CD4-positive, alpha-beta T cell treated with Interferon gamma for 1 hour (primary cell): Measurements from ENCODE around the gene SRA1.

Experiments used
- DNase-seq: peaks from one replicate; pipeline ENCODE4 v3.0.0-alpha.2; 2020

SRA1 gene

GRCh38 chr5:140549237-140550144 lies 7.8 kb downstream of the SRA1 start:
- peak; percentile 38 for DNase-seq

- DNase-seq, result no peak
Measured at GRCh38 chr5:140548791-140549190, 8.5 kb downstream of the SRA1 start.

GRCh38 chr5:140548300-140548688 lies 9.0 kb downstream of the SRA1 start:
- DNase-seq, result no peak

GRCh38 chr5:140547508-140548299 lies 9.6 kb downstream of the SRA1 start, which contains the start of gene EIF4EBP3:
TSS of gene EIF4EBP3 (plus strand) at chr5:140547662. CDS start at chr5:140547738, 76 bp downstream.
- DNase-seq, result peak; percentile 90

GRCh38 chr5:140546851-140547507 lies 10.3 kb downstream of the SRA1 start:
- peak; percentile 41 for DNase-seq

DNA sequence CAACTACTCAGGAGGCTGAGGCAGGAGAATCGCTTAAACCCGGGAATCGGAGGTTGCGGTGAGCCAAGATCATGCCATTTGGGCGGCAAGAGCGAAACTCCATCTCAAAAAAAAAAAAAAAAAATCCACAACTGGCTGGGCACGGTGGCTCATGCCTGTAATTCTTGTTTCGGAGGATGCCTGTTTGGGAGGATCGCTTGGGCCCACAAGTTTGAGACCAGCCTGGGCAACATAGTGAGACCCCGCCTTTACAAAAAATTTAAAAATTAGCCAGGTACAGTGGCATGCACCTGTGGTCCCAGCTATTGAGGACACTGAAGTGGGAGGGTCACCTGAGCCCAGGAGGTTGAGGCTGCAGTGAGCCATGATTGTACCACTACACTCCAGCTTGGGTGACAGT lies 11.7 kb downstream of the SRA1 start:
- DNase-seq, result no peak

GRCh38 chr5:140544986-140545385 lies 12.3 kb downstream of the SRA1 start:
- DNase-seq, result no peak

GRCh38 chr5:140542972-140543371 lies 14.3 kb downstream of the SRA1 start:
- no peak for DNase-seq

DNA sequence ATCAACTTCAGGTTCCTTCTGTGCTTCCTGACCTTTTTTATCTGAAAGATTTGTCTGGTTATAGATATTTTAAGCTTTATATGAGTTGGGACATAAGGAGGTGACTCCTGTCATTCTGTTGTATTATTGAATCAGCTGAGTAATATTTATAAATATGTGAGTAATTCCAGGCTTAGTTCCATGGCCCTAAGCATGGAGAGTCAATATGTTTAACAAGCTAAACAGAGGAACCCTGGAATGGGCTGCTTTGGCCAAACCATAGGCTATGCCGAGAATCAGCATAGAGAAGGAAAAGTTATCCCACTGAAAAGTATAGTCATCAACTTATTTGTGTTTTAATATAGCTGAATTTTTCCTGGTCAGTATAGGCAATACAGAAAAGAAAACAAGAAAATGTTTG lies 17.0 kb downstream of the SRA1 start:
- no peak for DNase-seq

DNA sequence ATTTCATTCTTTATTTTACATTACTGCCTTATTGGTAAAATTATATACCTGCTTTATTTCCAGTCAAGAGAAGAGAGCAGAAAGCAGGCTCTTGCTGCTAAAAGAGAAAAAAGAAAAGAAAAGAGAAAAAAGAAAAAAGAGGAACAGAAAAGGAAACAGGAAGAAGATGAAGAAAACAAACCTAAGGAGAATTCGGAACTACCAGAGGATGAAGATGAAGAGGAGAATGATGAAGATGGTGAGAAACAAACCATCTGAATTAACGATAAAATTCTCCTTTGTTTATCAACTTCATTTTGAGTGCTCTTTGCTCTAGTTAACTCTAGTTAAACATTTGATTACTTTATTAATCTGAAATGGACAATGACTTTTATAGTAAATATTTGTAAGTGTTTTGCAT lies 33.3 kb downstream of the SRA1 start:
- DNase-seq, result no peak

GRCh38 chr5:140513124-140513523 lies 44.1 kb downstream of the SRA1 start:
- no peak for DNase-seq

- no peak for DNase-seq
Measured at GRCh38 chr5:140509898-140510297, 47.4 kb downstream of the SRA1 start.

DNA sequence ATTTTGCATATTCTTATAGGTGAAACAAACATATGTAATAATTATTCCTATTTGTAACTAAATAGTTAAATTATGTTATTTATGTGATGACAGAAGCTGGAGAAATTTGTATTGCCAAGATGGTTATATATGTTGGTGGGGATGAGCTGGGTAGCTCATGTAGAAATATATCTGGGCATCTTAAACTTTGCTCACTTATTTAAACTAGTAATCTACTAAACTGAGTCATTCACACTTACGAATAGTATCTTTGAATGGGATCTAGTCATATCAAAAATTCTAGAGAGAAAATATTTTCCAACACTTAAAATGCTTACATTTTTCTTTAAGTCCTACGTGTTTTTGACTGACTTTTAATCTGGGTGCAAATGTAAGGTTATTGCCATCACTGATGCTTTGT lies 54.4 kb downstream of the SRA1 start:
- no peak for DNase-seq
